ENCODE measurements around the gene PLCG1. TPM values are rescaled to one million over a fixed set of nuclear protein-coding genes. Genes with fewer than 3 reads are reported as not detected.

Gene PLCG1
- total and polyA plus RNA-seq, 9 of the 15 experiments (the other 6 are each of a cell fraction or from before 2014, with no cell fraction given) = 1.7 to 67.0 (median 34.8) TPM

DNA sequence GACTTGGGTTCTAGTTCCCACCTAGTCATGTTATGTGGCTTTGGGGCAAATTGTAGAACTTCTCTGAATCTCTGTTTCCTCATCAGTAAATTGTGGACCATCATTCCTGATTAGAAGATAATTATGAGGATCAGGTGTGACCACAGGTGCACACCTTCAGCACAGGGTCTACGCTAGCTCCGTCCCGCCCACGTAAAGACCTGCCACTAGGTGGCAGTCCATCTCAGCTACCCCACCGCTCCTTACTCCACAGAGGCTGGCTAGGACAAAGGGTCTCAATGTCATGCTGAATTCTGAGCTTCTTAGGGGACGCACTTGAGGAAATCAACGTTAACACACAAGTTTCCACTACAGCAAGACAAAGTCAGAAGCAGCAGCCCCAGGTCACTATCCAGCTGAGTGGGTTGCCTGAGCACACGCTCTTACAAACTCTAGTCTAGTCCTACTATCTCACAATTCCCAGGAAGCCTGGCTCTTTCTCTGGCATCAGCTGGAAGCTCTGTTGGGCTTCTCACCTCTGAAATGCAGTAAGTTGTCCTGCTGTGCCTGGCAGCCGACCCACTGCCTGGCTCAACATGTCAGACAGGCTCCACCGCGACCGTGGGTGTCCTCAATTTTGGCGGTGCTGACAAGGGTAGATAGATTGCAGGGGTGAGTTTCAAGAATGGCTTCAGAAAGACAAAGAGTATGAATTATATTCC lies 2.0 kb upstream of the PLCG1 start (continued):
- no peak for TF ChIP-seq PREB (CRISPR knock-in tag; IDR thresholded peaks at IDR 0.05)
- no peak for TF ChIP-seq KAT2B (IDR thresholded peaks at IDR 0.05; ENCODE audit: low read depth, low read length)
- TF ChIP-seq ZSCAN32 (CRISPR knock-in tag; IDR thresholded peaks at IDR 0.05) = no peak
- TF ChIP-seq, protein P1, sequence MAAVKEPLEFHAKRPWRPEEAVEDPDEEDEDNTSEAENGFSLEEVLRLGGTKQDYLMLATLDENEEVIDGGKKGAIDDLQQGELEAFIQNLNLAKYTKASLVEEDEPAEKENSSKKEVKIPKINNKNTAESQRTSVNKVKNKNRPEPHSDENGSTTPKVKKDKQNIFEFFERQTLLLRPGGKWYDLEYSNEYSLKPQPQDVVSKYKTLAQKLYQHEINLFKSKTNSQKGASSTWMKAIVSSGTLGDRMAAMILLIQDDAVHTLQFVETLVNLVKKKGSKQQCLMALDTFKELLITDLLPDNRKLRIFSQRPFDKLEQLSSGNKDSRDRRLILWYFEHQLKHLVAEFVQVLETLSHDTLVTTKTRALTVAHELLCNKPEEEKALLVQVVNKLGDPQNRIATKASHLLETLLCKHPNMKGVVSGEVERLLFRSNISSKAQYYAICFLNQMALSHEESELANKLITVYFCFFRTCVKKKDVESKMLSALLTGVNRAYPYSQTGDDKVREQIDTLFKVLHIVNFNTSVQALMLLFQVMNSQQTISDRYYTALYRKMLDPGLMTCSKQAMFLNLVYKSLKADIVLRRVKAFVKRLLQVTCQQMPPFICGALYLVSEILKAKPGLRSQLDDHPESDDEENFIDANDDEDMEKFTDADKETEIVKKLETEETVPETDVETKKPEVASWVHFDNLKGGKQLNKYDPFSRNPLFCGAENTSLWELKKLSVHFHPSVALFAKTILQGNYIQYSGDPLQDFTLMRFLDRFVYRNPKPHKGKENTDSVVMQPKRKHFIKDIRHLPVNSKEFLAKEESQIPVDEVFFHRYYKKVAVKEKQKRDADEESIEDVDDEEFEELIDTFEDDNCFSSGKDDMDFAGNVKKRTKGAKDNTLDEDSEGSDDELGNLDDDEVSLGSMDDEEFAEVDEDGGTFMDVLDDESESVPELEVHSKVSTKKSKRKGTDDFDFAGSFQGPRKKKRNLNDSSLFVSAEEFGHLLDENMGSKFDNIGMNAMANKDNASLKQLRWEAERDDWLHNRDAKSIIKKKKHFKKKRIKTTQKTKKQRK (IDR thresholded peaks at IDR 0.05; ENCODE audit: borderline replicate concordance, low read depth, low read length) = no peak
- peak; percentile 46; the same call in 1 of the 2 replicates for TF ChIP-seq CC2D1A (IDR thresholded peaks at IDR 0.05)
- TF ChIP-seq MCM3 (IDR thresholded peaks at IDR 0.05) = no peak
- TF ChIP-seq NBN (IDR thresholded peaks at IDR 0.05; ENCODE audit: low read depth) = no peak; the same call in 1 of the 2 replicates
- TF ChIP-seq HNRNPLL (IDR thresholded peaks at IDR 0.05; ENCODE audit: low read depth, low read length, poor library complexity, severe bottlenecking) = peak; percentile 70
- no peak for TF ChIP-seq BCL6 (CRISPR knock-in tag; IDR thresholded peaks at IDR 0.05)
- peak; percentile 59; the same call in 1 of the 2 replicates for TF ChIP-seq REST (IDR thresholded peaks at IDR 0.05; ENCODE audit: borderline replicate concordance)
- no peak for TF ChIP-seq REST (CRISPR knock-in tag; IDR thresholded peaks at IDR 0.05; ENCODE audit: low read depth)
- peak; percentile 36; the same call in 1 of the 2 replicates for TF ChIP-seq TFAP4 (CRISPR knock-in tag; IDR thresholded peaks at IDR 0.05; ENCODE audit: borderline replicate concordance)
- TF ChIP-seq ZBTB7A (IDR thresholded peaks at IDR 0.05; ENCODE audit: borderline replicate concordance, control insufficient read depth, low read depth, low read length) = 0 out of 2 replicates have a peak, but pooled peaks have one; percentile 37
